Stimulated activated naive CD8-positive, alpha-beta T cell treated with anti-CD3 and anti-CD28 coated beads, Interleukin-15, amount 100 ng/mL, for 72 hours (primary cell): ENCODE results near the gene SPATA21.

Experiments
- ATAC-seq: fragments of 150-1000 bp; cut with Tn5 transposase; 2 replicates; pipeline ENCODE4 v1.10.0; 2021; ENCODE audit warnings: mild to moderate bottlenecking, moderate library complexity
- DNase-seq, 2 donors: peaks; one replicate each; pipeline ENCODE4 v3.0.0; 2021 to 2022
- H3K27ac Mint-ChIP-seq, 2 donors: one replicate each; pipeline ENCODE4 v1.8.0; 2022; ENCODE audit warnings: mild to moderate bottlenecking in 2 of 2, mixed read lengths in 2 of 2, moderate library complexity in 2 of 2
- H3K27me3 Mint-ChIP-seq: one replicate; pipeline ENCODE4 v1.8.0; 2022; ENCODE audit warnings: mixed read lengths
- H3K4me1 Mint-ChIP-seq: one replicate; pipeline ENCODE4 v1.8.0; 2022; ENCODE audit warnings: mild to moderate bottlenecking, mixed read lengths
- H3K4me3 Mint-ChIP-seq, 2 donors: one replicate each; pipeline ENCODE4 v1.8.0; 2022; ENCODE audit warnings: mild to moderate bottlenecking in 2 of 2, mixed read lengths in 2 of 2, moderate library complexity in 1 of 2
- H3K9me3 Mint-ChIP-seq, 2 donors: one replicate each; pipeline ENCODE4 v1.8.0; 2022; ENCODE audit warnings: mixed read lengths in 2 of 2

SPATA21 gene

GRCh38 chr1:16441282-16441665 lies 4.0 kb upstream of the SPATA21 start:
- Mint-ChIP-seq H3K4me1 (peaks cover 47% of the 10 kb centered on the region), H3K4me3 (peak overlapping the region; percentile 85 to 96), H3K27ac (peak overlapping the region; percentile 92 to 96), H3K27me3 (no peaks in the 10 kb centered on the region), H3K9me3 (no peaks in the 10 kb centered on the region)
- ATAC-seq (peak; percentile 34), DNase-seq (no peak)

- ATAC-seq (peak; percentile 96), DNase-seq (peak; percentile 94 to 95)
- Mint-ChIP-seq H3K27ac (peak within 1 kb of the TSS; percentile 92 to 96), H3K4me1 (peaks cover 47% of the 10 kb centered on the region), H3K4me3 (peak within 1 kb of the TSS; percentile 85 to 96), H3K27me3 (no peaks in the 10 kb centered on the region), H3K9me3 (no peaks in the 10 kb centered on the region)
Observed at GRCh38 chr1:16440470-16441281, 3.5 kb upstream of the SPATA21 start, which contains the start of gene NECAP2. NECAP2 (plus strand) TSS chr1:16440724; CDS start chr1:16440762, 38 bp downstream.

GRCh38 chr1:16440131-16440469 lies 2.9 kb upstream of the SPATA21 start:
- ATAC-seq: peak; percentile 53
- Mint-ChIP-seq H3K9me3 (no peaks in the 10 kb centered on the region), H3K4me3 (peak overlapping the region; percentile 85 to 96), H3K4me1 (peaks cover 47% of the 10 kb centered on the region), H3K27me3 (no peaks in the 10 kb centered on the region), H3K27ac (peak overlapping the region; percentile 92 to 96)
- DNase-seq: no peak

- Mint-ChIP-seq H3K9me3 (no peaks in the 10 kb centered on the region), H3K27ac (no peak overlapping the region), H3K4me3 (no peak overlapping the region), H3K4me1 (peaks cover 39% of the 10 kb centered on the region), H3K27me3 (no peaks in the 10 kb centered on the region)
- ATAC-seq (no peak), DNase-seq (no peak)
Observed at GRCh38 chr1:16438924-16439323, 1.7 kb upstream of the SPATA21 start.

- H3K4me1 Mint-ChIP-seq: peaks cover 36% of the 10 kb centered on the region
- no peak for DNase-seq
- peaks cover 2% of the 10 kb centered on the region for H3K27me3 Mint-ChIP-seq
- no peak overlapping the region for H3K27ac Mint-ChIP-seq
- ATAC-seq: no peak
- no peak overlapping the region for H3K4me3 Mint-ChIP-seq
- H3K9me3 Mint-ChIP-seq: no peaks in the 10 kb centered on the region
Observed at GRCh38 chr1:16438516-16438915, 1.3 kb upstream of the SPATA21 start.

GRCh38 chr1:16434501-16434900 lies 2.7 kb downstream of the SPATA21 start:
- ATAC-seq (no peak), DNase-seq (no peak)
- Mint-ChIP-seq H3K4me1 (peaks cover 6% of the 10 kb centered on the region), H3K27me3 (peaks cover 7% of the 10 kb centered on the region), H3K27ac (no peak overlapping the region), H3K9me3 (no peaks in the 10 kb centered on the region), H3K4me3 (no peak overlapping the region)

- DNase-seq (no peak), ATAC-seq (no peak)
- Mint-ChIP-seq H3K27ac (no peak overlapping the region), H3K4me3 (no peak overlapping the region), H3K27me3 (peaks cover 7% of the 10 kb centered on the region), H3K9me3 (no peaks in the 10 kb centered on the region), H3K4me1 (peaks cover 6% of the 10 kb centered on the region)
Observed at GRCh38 chr1:16434007-16434406, 3.2 kb downstream of the SPATA21 start.

- DNase-seq (no peak), ATAC-seq (no peak)
- H3K27ac Mint-ChIP-seq: no peak overlapping the region
- no peaks in the 10 kb centered on the region for H3K9me3 Mint-ChIP-seq
- H3K4me1 Mint-ChIP-seq: peaks cover 6% of the 10 kb centered on the region
- no peak overlapping the region for H3K4me3 Mint-ChIP-seq
- peaks cover 7% of the 10 kb centered on the region for H3K27me3 Mint-ChIP-seq
Observed at GRCh38 chr1:16433030-16433429, 4.2 kb downstream of the SPATA21 start.

- no peak for DNase-seq
- H3K27ac Mint-ChIP-seq: no peak overlapping the region
- ATAC-seq: no peak
- H3K4me1 Mint-ChIP-seq: peaks cover under 1% of the 10 kb centered on the region
- peaks cover 7% of the 10 kb centered on the region for H3K27me3 Mint-ChIP-seq
- H3K4me3 Mint-ChIP-seq: no peak overlapping the region
- no peaks in the 10 kb centered on the region for H3K9me3 Mint-ChIP-seq
Observed at GRCh38 chr1:16430606-16431005, 6.6 kb downstream of the SPATA21 start.

GRCh38 chr1:16425125-16426025 lies 11.8 kb downstream of the SPATA21 start:
- Mint-ChIP-seq H3K27ac (peak overlapping the region in 1 of 2 donors; percentile 19), H3K4me1 (peaks cover 21% of the 10 kb centered on the region), H3K4me3 (no peak overlapping the region), H3K27me3 (no peaks in the 10 kb centered on the region), H3K9me3 (no peaks in the 10 kb centered on the region)
- ATAC-seq: no peak
- no peak for DNase-seq

GRCh38 chr1:16422041-16422440 lies 15.2 kb downstream of the SPATA21 start:
- H3K9me3 Mint-ChIP-seq: peaks cover 6 to 8% of the 10 kb centered on the region in 2 donors
- no peak for ATAC-seq
- H3K4me3 Mint-ChIP-seq: no peak overlapping the region
- peaks cover 47% of the 10 kb centered on the region for H3K4me1 Mint-ChIP-seq
- no peak overlapping the region for H3K27ac Mint-ChIP-seq
- no peak for DNase-seq
- H3K27me3 Mint-ChIP-seq: no peaks in the 10 kb centered on the region

GRCh38 chr1:16421201-16421600 lies 16.0 kb downstream of the SPATA21 start:
- Mint-ChIP-seq H3K4me3 (peak overlapping the region; percentile 71 to 73), H3K4me1 (peaks cover 47% of the 10 kb centered on the region), H3K27ac (peak overlapping the region; percentile 55 to 61), H3K9me3 (peaks cover 6 to 8% of the 10 kb centered on the region in 2 donors), H3K27me3 (no peaks in the 10 kb centered on the region)
- ATAC-seq: peak; percentile 41
- no peak for DNase-seq

GRCh38 chr1:16420424-16421118 lies 16.7 kb downstream of the SPATA21 start:
- Mint-ChIP-seq H3K27ac (peak overlapping the region; percentile 83 to 92), H3K27me3 (no peaks in the 10 kb centered on the region), H3K9me3 (peaks cover 6 to 8% of the 10 kb centered on the region in 2 donors), H3K4me3 (peak overlapping the region; percentile 71 to 73), H3K4me1 (peaks cover 46% of the 10 kb centered on the region)
- ATAC-seq (peak; percentile 98), DNase-seq (peak; percentile 56 to 80)

- H3K4me3 Mint-ChIP-seq: peak overlapping the region; percentile 16 to 45
- ATAC-seq (no peak), DNase-seq (no peak)
- H3K4me1 Mint-ChIP-seq: peaks cover 43% of the 10 kb centered on the region
- H3K27me3 Mint-ChIP-seq: no peaks in the 10 kb centered on the region
- H3K27ac Mint-ChIP-seq: peak overlapping the region; percentile 61 to 77
- peaks cover 6 to 8% of the 10 kb centered on the region in 2 donors for H3K9me3 Mint-ChIP-seq
Observed at GRCh38 chr1:16418823-16419425, 18.3 kb downstream of the SPATA21 start.

- Mint-ChIP-seq H3K9me3 (no peaks in the 10 kb centered on the region), H3K27ac (no peak overlapping the region)
- ATAC-seq: no peak
Observed at GRCh38 chr1:16413191-16413590, 24.0 kb downstream of the SPATA21 start.

More at GRCh38 chr1:16413191-16413590, 24.0 kb downstream of the SPATA21 start:
- no peak for DNase-seq
- H3K4me3 Mint-ChIP-seq: no peak overlapping the region
- peaks cover 7% of the 10 kb centered on the region for H3K4me1 Mint-ChIP-seq
- peaks cover 17% of the 10 kb centered on the region for H3K27me3 Mint-ChIP-seq
